Osteoblast (primary cell): ENCODE results near the gene TM4SF18. TPM values are rescaled to one million over a fixed set of nuclear protein-coding genes. Genes with fewer than 3 reads are reported as not detected.

Source experiments
- DNase-seq: peaks from one replicate; pipeline ENCODE4 v3.0.0; 2011; ENCODE audit warnings: low spot score, mixed read lengths; ENCODE audit not compliant: insufficient read length; ENCODE audit errors: missing footprints
- H2AFZ ChIP-seq: 2 replicates; pipeline ENCODE4 v1.6.0; 2011; ENCODE audit warnings: mild to moderate bottlenecking, low read length
- H3K27ac ChIP-seq: 2 replicates; pipeline ENCODE4 v1.5.1; 2011; ENCODE audit warnings: mild to moderate bottlenecking, low read depth, low read length, moderate library complexity
- H3K27me3 ChIP-seq: 2 replicates; pipeline ENCODE4 v1.6.0; 2012; ENCODE audit warnings: mild to moderate bottlenecking, control low read depth, inconsistent platforms, low read length, moderate library complexity; ENCODE audit not compliant: insufficient read depth
- H3K36me3 ChIP-seq: 2 replicates; pipeline ENCODE4 v1.5.1; 2011; ENCODE audit warnings: mild to moderate bottlenecking, low read length, control low read depth, moderate library complexity; ENCODE audit not compliant: insufficient read depth
- H3K4me1 ChIP-seq: 2 replicates; pipeline ENCODE4 v1.5.1; 2011; ENCODE audit warnings: mild to moderate bottlenecking, low read length, control low read depth, moderate library complexity; ENCODE audit not compliant: insufficient read depth
- H3K4me2 ChIP-seq: 2 replicates; pipeline ENCODE4 v1.6.0; 2011; ENCODE audit warnings: mild to moderate bottlenecking, low read length; ENCODE audit not compliant: insufficient read depth
- H3K4me3 ChIP-seq: fragments of 200-600 bp; sonication (generic); 3 replicates; pipeline ENCODE4 v1.5.1; 2012; ENCODE audit warnings: mild to moderate bottlenecking, low read length, inconsistent platforms; ENCODE audit not compliant: insufficient read depth
- H3K79me2 ChIP-seq: 2 replicates; pipeline ENCODE4 v1.6.0; 2012; ENCODE audit warnings: mild to moderate bottlenecking, low read length, control low read depth, inconsistent platforms; ENCODE audit not compliant: insufficient read depth
- H3K9me3 ChIP-seq: 2 replicates; pipeline ENCODE4 v1.5.1; 2011; ENCODE audit warnings: low read depth, low read length, control low read depth
- H4K20me1 ChIP-seq: 2 replicates; pipeline ENCODE4 v1.6.0; 2012; ENCODE audit warnings: mild to moderate bottlenecking, low read length, control low read depth; ENCODE audit not compliant: insufficient read depth
- total RNA-seq: library from RNA; depleted of rRNA; stranded (reverse); fragments of >200 nt; gene quantifications from 2 replicates; pipeline ENCODE4 v1.2.3, GENCODE V29; 2012
- TF ChIP-seq, protein P1 (sequence below): IDR thresholded peaks from 2 replicates; pipeline ENCODE4 v1.5.1; 2011; ENCODE audit warnings: mild to moderate bottlenecking, low read depth, low read length, moderate library complexity; ENCODE audit errors: extremely low read depth

Gene TM4SF18
- total RNA-seq, 1 donor: not detected

DNA sequence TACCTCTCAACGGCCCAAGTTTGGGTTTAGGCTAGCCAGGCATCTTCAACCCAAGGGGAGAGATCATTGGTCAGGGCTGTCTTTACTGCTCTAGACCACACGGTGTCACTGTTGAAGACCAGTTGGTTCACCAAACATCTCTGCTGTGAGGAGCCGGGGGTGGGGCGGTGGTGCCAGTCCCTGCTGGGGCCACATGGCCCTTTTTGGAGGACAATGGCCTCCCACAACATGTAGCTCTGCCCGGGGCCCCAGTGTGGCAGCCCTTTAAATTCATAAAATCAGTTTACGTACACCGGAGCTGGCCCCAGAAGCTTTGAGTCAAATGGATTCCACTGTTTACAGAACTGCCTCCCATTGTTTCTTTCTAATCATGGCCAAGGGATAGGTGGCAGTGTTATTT, 19.1 kb upstream of the TM4SF18 start:
- DNase-seq: peak; percentile 81
- Histone ChIP-seq H3K4me2 (no peak overlapping the region), H3K36me3 (no peaks in the 10 kb centered on the region), H3K27me3 (no peaks in the 10 kb centered on the region), H3K9me3 (no peaks in the 10 kb centered on the region), H3K4me3 (no peak overlapping the region), H2AFZ (peak overlapping the region; percentile 6), H3K79me2 (no peaks in the 10 kb centered on the region), H4K20me1 (no peaks in the 10 kb centered on the region), H3K27ac (no peak overlapping the region), H3K4me1 (peaks cover 5% of the 10 kb centered on the region)
- TF ChIP-seq, protein P1, sequence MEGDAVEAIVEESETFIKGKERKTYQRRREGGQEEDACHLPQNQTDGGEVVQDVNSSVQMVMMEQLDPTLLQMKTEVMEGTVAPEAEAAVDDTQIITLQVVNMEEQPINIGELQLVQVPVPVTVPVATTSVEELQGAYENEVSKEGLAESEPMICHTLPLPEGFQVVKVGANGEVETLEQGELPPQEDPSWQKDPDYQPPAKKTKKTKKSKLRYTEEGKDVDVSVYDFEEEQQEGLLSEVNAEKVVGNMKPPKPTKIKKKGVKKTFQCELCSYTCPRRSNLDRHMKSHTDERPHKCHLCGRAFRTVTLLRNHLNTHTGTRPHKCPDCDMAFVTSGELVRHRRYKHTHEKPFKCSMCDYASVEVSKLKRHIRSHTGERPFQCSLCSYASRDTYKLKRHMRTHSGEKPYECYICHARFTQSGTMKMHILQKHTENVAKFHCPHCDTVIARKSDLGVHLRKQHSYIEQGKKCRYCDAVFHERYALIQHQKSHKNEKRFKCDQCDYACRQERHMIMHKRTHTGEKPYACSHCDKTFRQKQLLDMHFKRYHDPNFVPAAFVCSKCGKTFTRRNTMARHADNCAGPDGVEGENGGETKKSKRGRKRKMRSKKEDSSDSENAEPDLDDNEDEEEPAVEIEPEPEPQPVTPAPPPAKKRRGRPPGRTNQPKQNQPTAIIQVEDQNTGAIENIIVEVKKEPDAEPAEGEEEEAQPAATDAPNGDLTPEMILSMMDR: peak; percentile 76

DNA sequence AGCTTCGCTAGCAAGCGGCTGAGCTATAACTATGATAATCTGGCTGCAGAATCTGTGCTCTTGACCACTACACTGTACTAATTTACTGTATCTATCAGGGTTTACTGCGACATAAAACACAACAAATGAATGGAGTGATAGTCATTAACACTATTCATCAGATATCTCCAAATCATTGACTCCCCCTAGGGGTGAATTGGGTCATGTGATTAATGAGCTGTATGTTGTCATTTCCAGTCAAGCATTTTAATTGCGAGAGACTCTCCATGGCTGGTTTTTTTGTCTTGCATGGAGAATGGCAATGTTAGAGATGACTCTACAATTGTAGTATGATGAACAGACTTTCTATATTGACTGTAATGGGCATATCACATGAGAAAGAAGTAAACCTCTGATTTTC, 10.5 kb upstream of the TM4SF18 start:
- no peak for DNase-seq
- Histone ChIP-seq H3K27ac (no peak overlapping the region), H3K4me2 (no peak overlapping the region), H4K20me1 (no peaks in the 10 kb centered on the region), H3K4me3 (no peak overlapping the region), H3K79me2 (no peaks in the 10 kb centered on the region), H3K9me3 (no peaks in the 10 kb centered on the region), H3K4me1 (peaks cover 38% of the 10 kb centered on the region), H2AFZ (no peak overlapping the region), H3K36me3 (no peaks in the 10 kb centered on the region), H3K27me3 (no peaks in the 10 kb centered on the region)
- TF ChIP-seq, protein P1: no peak

DNA sequence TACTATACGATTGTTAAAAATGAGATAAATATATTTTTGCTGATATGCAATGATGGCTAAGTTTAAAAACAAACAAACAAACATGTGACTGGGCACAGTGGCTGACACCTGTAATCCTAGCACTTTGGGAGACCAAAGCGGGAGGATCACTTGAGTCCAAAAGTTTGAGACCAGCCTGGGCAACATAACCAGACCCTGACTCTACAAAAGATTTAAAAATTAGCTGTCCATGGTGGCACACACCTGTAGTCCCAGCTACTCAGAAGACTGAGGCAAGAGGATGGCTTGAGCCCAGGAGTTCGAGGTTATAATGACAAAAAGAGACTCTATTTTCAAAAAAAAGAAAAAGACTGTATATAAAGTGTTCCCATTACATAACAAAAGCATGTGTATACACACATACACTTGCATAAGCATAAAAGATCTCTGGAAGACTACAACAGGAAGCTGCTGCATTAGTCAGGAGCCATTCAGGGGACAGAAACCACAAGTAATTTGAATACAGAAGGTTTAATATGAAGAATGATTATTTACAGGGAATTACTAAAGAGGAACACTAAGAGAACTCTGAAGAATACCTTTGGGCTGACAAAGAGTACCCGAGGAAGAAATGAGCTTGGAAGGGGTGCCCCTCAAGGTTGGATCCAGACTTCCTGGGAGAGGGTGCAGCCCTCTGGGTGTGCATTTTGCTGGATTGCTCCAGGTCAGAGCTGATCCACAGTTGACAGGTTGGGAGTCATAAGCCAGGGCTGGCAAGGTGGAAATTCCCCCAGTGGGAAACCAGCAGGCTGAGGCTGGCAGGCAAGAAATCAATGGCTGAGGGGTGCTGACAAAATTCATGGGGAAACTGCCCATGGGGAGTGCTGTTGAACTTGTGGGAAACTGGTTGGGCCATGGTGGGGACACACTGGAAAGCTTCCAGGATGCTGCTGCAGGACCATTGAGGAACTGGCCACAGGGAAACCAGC, 9.3 kb upstream of the TM4SF18 start:
- no peaks in the 10 kb centered on the region for H4K20me1 ChIP-seq
- H3K36me3 ChIP-seq: no peaks in the 10 kb centered on the region
- TF ChIP-seq, protein P1: no peak
- H3K27ac ChIP-seq: peak overlapping the region; percentile 24
- peak overlapping the region; percentile 46 for H3K4me2 ChIP-seq
- no peaks in the 10 kb centered on the region for H3K79me2 ChIP-seq
- no peak overlapping the region for H2AFZ ChIP-seq
- H3K27me3 ChIP-seq: no peaks in the 10 kb centered on the region
- peak; percentile 75 for DNase-seq
- H3K9me3 ChIP-seq: no peaks in the 10 kb centered on the region
- peaks cover 38% of the 10 kb centered on the region for H3K4me1 ChIP-seq
- H3K4me3 ChIP-seq: no peak overlapping the region

DNA sequence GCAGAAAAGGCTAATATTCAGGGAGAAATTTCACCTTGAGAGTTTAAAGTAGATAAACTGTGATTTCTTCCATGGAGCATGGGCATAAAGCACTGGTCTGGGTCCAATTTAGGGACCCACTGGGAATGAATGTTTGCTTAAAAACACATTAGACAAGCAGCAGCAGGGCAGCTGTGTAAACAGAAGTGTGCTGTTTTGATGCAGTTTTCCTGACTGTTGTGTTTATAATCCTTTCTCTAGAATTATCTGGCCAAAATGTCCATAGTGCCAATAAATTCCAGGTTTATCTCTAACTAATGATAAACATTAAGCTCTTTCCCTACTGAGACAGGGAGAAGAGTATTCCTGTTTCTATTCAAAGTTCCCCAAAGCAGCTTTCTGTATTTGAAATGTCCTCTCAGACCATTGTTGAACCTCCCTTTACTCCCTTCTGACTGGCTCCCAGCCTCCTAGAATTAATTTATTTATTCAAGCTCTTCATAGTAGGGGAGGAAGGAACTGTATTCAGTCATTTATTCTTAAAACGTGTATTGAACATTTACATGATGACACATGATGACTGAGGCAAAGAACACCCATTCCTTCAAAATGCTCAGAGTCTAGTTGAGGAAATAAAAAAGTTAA, 7.0 kb upstream of the TM4SF18 start:
- Histone ChIP-seq H3K79me2 (no peaks in the 10 kb centered on the region), H3K36me3 (no peaks in the 10 kb centered on the region), H3K4me3 (peak overlapping the region; percentile 5), H3K27ac (peak overlapping the region; percentile 82), H3K27me3 (no peaks in the 10 kb centered on the region), H2AFZ (peak overlapping the region; percentile 33), H3K4me2 (peak overlapping the region; percentile 69), H4K20me1 (no peaks in the 10 kb centered on the region), H3K9me3 (no peaks in the 10 kb centered on the region), H3K4me1 (peaks cover 38% of the 10 kb centered on the region)
- DNase-seq: peak; percentile 15
- TF ChIP-seq, protein P1: no peak
